GM21529 (cell line): Measurements from ENCODE around the gene MTO1.
"Not testable (repeated sequence)": the region's sequence is repeated elsewhere in the genome, so short reads cannot be mapped to it uniquely, and the experiment has no call there.

Experiments
- ATAC-seq: cut with Tn5 transposase; IDR thresholded peaks from one replicate; pipeline ENCODE4 v1.9.1; 2021; ENCODE audit not compliant: unreplicated experiment

MTO1 gene

GRCh38 chr6:73525546-73526330 lies 64.2 kb downstream of the MTO1 start:
- ATAC-seq: no peak

- ATAC-seq: no peak
Measured at GRCh38 chr6:73528897-73529296, 67.4 kb downstream of the MTO1 start.

GRCh38 chr6:73532293-73532692 lies 70.8 kb downstream of the MTO1 start:
- no peak for ATAC-seq

- ATAC-seq: no peak
Measured at GRCh38 chr6:73534628-73535027, 73.1 kb downstream of the MTO1 start.

- ATAC-seq: peak; percentile 64
Measured at GRCh38 chr6:73537677-73538076, 76.1 kb downstream of the MTO1 start.

GRCh38 chr6:73538116-73538779 lies 76.7 kb downstream of the MTO1 start:
- ATAC-seq: peak; percentile 26

- not testable (repeated sequence) for ATAC-seq
Measured at GRCh38 chr6:73542481-73542880, 80.9 kb downstream of the MTO1 start.

- ATAC-seq: no peak
Measured at GRCh38 chr6:73542891-73543290, 81.4 kb downstream of the MTO1 start.

- no peak for ATAC-seq
Measured at GRCh38 chr6:73547036-73547435, 85.5 kb downstream of the MTO1 start.

- ATAC-seq: no peak
Measured at GRCh38 chr6:73548458-73549446, 87.2 kb downstream of the MTO1 start.

- ATAC-seq: not testable (repeated sequence)
Measured at GRCh38 chr6:73551115-73551514, 89.6 kb downstream of the MTO1 start.

- ATAC-seq: not testable (repeated sequence)
Measured at GRCh38 chr6:73555380-73555949, 93.9 kb downstream of the MTO1 start.

GRCh38 chr6:73556836-73557235 lies 95.3 kb downstream of the MTO1 start:
- ATAC-seq: no peak
